CD4-positive, alpha-beta T cell (primary cell): ENCODE data around the gene KLF13. TPM values are rescaled to one million over a fixed set of nuclear protein-coding genes. Genes with fewer than 3 reads are reported as not detected.

Experiments
- ATAC-seq: fragments of 200-7000 bp; cut with Tn5 transposase; one replicate; pipeline ENCODE4 v1.10.0; 2022; ENCODE audit warnings: mild to moderate bottlenecking; ENCODE audit not compliant: poor library complexity
- CTCF ChIA-PET: fragments of 350-600 bp; sonication (Branson Sonifier 250); formaldehyde crosslinking; loops from one replicate; lab custom pipeline; 2021; ENCODE audit warnings: antibody characterized with exemption, inconsistent platforms; lab: Charles Lee
- POLR2A ChIA-PET: fragments of 350-600 bp; sonication (Branson Sonifier 250); formaldehyde crosslinking; loops from one replicate; lab custom pipeline; 2021; ENCODE audit warnings: antibody characterized with exemption, inconsistent platforms; lab: Charles Lee
- DNase-seq, 14 experiments: peaks; one replicate each; pipeline ENCODE4 v3.0.0-alpha.2; 2013 to 2020; ENCODE audit warnings: mixed read lengths in 2 of 14
- H3K27ac ChIP-seq, 2 donors: one replicate each; pipeline versions ENCODE4 v1.5.1 to v1.7.0; 2013; ENCODE audit warnings: low read length in 2 of 2, low read depth in 1 of 2, mild to moderate bottlenecking in 1 of 2
- H3K27me3 ChIP-seq, 2 experiments: 1 replicate in 1 of 2; 2 replicates in 1 of 2; pipeline versions ENCODE4 v1.6.1 to v1.7.0; 2013; ENCODE audit warnings: low read length in 2 of 2, control low read depth in 1 of 2, mild to moderate bottlenecking in 1 of 2, moderate library complexity in 1 of 2; ENCODE audit not compliant: insufficient read depth in 2 of 2, control insufficient read depth in 1 of 2
- H3K36me3 ChIP-seq: one replicate; pipeline ENCODE4 v1.6.1; 2013; ENCODE audit warnings: low read length, control low read depth; ENCODE audit not compliant: insufficient read depth
- H3K4me1 ChIP-seq: one replicate; pipeline ENCODE4 v1.6.1; 2013; ENCODE audit warnings: low read length, control low read depth; ENCODE audit not compliant: insufficient read depth
- H3K4me3 ChIP-seq: one replicate; pipeline ENCODE4 v1.5.1; 2013; ENCODE audit warnings: mild to moderate bottlenecking, low read length, moderate library complexity
- H3K9me3 ChIP-seq, 2 experiments: 1 replicate in 1 of 2; 2 replicates in 1 of 2; pipeline versions ENCODE4 v1.6.1 to v1.7.0; 2013; ENCODE audit warnings: low read length in 2 of 2, mild to moderate bottlenecking in 2 of 2, control low read depth in 1 of 2, moderate library complexity in 1 of 2; ENCODE audit not compliant: control insufficient read depth in 1 of 2, insufficient read depth in 1 of 2
- H3K27ac Mint-ChIP-seq: one replicate; pipeline ENCODE4 v1.8.0; 2020; ENCODE audit warnings: mixed read lengths
- H3K27me3 Mint-ChIP-seq: one replicate; pipeline ENCODE4 v1.8.0; 2021; ENCODE audit warnings: mixed read lengths
- H3K36me3 Mint-ChIP-seq: one replicate; pipeline ENCODE4 v1.8.0; 2021; ENCODE audit warnings: low read depth, mixed read lengths
- H3K4me1 Mint-ChIP-seq: one replicate; pipeline ENCODE4 v1.8.0; 2021; ENCODE audit warnings: low read depth, mixed read lengths
- H3K4me3 Mint-ChIP-seq: one replicate; pipeline ENCODE4 v1.8.0; 2020; ENCODE audit warnings: mild to moderate bottlenecking, mixed read lengths
- H3K9me3 Mint-ChIP-seq: one replicate; pipeline ENCODE4 v1.8.0; 2020; ENCODE audit warnings: mixed read lengths
- intact Hi-C, 2 experiments: fragments of 100-400 bp; cut with DNase I in 1 of 2; cut with micrococcal nuclease in 1 of 2; formaldehyde crosslinking; loops; one replicate each; pipeline versions ENCODE4 v1.15.1 to v1.9.0; 2023 to 2025; cut with DNase I, micrococcal nuclease
- total RNA-seq, 174 experiments: library from RNA in 2 of 174; stranded (reverse) in 2 of 174; gene quantifications; one replicate each; pipeline ENCODE4 v1.2.3 and lab custom pipeline; 2021 to 2026
- TF ChIP-seq, protein P1 (sequence below): fragments of 200-600 bp; IDR thresholded peaks from one replicate; pipeline ENCODE4 v1.8.0; 2022; ENCODE audit warnings: antibody characterized with exemption, mild to moderate bottlenecking

Gene KLF13
- total RNA-seq, 2 experiments from 2014 or later = 284 to 308 TPM

DNA sequence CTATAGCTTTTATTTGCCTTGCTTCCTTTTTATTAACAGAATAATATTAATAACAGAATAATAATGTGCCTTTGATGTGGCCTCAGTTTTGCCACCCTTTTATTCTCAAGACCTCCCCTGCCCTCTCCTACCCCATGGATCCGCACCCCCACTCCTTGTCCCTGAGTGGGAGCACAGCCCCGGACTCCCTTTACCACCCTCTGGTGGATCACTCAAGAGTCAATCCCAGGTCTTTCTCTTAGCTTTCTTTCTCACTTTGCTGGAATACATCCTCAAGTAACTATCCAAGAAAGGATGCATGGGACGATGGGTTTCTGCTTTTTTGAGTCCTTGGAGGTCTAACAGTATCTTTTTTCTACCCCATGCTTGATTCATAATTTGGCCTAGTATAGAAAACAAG lies 63.4 kb downstream of the KLF13 start:
- peak overlapping the region; percentile 63 for H3K27ac Mint-ChIP-seq
- H3K36me3 Mint-ChIP-seq = no peaks in the 10 kb centered on the region
- Histone ChIP-seq H3K4me1 (peaks cover 69% of the 10 kb centered on the region), H3K4me3 (no peak overlapping the region), H3K36me3 (no peaks in the 10 kb centered on the region), H3K27ac (no peak overlapping the region), H3K27me3 (no peaks in the 10 kb centered on the region), H3K9me3 (no peaks in the 10 kb centered on the region)
- H3K27me3 Mint-ChIP-seq = no peaks in the 10 kb centered on the region
- H3K4me1 Mint-ChIP-seq = peaks cover 71% of the 10 kb centered on the region
- DNase-seq (no peak), ATAC-seq (no peak)
- ChIA-PET POLR2A (interaction anchor here (1.3 to 1.7 kb wide), 3 partner anchors 24 to 45 kb away, joined by 3 to 7 read pairs (median 5); no protein-coding TSS in a partner anchor), CTCF (interaction anchor here (1.5 to 1.9 kb wide), 2 partner anchors 24 to 64 kb away, joined by 3 to 5 read pairs; partner anchors contain the start of gene KLF13)
- intact Hi-C loops = loop anchor here (5.0 to 10.0 kb wide), 4 partner anchors 42 to 188 kb away; no protein-coding TSS in a partner anchor
- TF ChIP-seq, protein P1, sequence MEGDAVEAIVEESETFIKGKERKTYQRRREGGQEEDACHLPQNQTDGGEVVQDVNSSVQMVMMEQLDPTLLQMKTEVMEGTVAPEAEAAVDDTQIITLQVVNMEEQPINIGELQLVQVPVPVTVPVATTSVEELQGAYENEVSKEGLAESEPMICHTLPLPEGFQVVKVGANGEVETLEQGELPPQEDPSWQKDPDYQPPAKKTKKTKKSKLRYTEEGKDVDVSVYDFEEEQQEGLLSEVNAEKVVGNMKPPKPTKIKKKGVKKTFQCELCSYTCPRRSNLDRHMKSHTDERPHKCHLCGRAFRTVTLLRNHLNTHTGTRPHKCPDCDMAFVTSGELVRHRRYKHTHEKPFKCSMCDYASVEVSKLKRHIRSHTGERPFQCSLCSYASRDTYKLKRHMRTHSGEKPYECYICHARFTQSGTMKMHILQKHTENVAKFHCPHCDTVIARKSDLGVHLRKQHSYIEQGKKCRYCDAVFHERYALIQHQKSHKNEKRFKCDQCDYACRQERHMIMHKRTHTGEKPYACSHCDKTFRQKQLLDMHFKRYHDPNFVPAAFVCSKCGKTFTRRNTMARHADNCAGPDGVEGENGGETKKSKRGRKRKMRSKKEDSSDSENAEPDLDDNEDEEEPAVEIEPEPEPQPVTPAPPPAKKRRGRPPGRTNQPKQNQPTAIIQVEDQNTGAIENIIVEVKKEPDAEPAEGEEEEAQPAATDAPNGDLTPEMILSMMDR = no peak
- H3K9me3 Mint-ChIP-seq = no peaks in the 10 kb centered on the region
- H3K4me3 Mint-ChIP-seq = peak overlapping the region; percentile 61

DNA sequence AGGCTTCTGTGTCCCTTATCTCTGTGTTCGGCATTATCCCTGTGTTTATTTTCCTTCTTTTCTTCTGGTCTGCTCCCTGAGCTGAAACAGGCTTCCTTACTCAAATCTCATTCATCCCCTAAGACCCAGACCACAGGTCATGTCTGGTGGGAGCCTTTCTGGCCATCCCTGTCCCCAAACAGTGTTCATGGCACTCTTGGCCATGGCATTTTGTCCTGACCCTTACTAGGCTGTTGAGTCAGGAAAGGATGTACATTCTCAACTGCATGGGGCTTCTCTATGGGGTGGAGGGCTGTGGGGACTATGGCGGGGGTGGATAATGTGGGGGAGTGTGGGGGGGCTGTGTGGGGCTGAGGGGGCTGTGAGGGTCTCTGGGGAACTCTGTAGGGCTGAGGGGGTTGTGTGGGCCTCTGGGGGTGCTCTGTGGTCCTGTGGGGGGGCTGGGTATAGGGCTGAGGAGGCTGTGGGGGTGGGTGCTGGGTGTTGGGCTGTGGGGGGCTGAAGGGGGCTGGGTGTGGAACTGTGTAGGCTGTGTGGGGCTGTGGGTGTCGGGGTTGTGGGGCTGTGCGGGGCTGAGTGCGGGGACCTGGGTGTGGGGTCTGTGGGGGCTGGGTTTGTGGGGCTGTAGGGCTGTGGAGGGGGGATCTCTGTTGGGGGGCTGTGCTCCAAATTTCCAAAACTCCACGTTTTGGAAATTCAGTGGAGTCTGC lies 64.3 kb downstream of the KLF13 start:
- TF ChIP-seq, protein P1 = no peak
- H3K4me1 Mint-ChIP-seq = peaks cover 62% of the 10 kb centered on the region
- no peak overlapping the region for H3K27ac ChIP-seq
- no peaks in the 10 kb centered on the region for H3K36me3 Mint-ChIP-seq
- no peak overlapping the region for H3K4me3 ChIP-seq
- intact Hi-C loops = loop anchor here (5.0 to 10.0 kb wide), 4 partner anchors 41 to 189 kb away; no protein-coding TSS in a partner anchor
- peaks cover 61% of the 10 kb centered on the region for H3K4me1 ChIP-seq
- no peaks in the 10 kb centered on the region for H3K36me3 ChIP-seq
- ChIA-PET POLR2A (interaction anchor here (1.7 to 2.2 kb wide), 4 partner anchors 25 to 65 kb away, joined by 7 to 20 read pairs (median 18); partner anchors contain the start of gene KLF13), CTCF (interaction anchor here (1.7 to 1.9 kb wide), 2 partner anchors 25 to 73 kb away, joined by 3 to 5 read pairs; no protein-coding TSS in a partner anchor)
- peak overlapping the region; percentile 61 for H3K4me3 Mint-ChIP-seq
- H3K27ac Mint-ChIP-seq = peak overlapping the region; percentile 63
- DNase-seq = peak in 1 of 14 experiments; percentile 3
- no peak for ATAC-seq
- no peaks in the 10 kb centered on the region for H3K27me3 ChIP-seq
- no peaks in the 10 kb centered on the region for H3K27me3 Mint-ChIP-seq
- H3K9me3 Mint-ChIP-seq = no peaks in the 10 kb centered on the region
- no peaks in the 10 kb centered on the region for H3K9me3 ChIP-seq

DNA sequence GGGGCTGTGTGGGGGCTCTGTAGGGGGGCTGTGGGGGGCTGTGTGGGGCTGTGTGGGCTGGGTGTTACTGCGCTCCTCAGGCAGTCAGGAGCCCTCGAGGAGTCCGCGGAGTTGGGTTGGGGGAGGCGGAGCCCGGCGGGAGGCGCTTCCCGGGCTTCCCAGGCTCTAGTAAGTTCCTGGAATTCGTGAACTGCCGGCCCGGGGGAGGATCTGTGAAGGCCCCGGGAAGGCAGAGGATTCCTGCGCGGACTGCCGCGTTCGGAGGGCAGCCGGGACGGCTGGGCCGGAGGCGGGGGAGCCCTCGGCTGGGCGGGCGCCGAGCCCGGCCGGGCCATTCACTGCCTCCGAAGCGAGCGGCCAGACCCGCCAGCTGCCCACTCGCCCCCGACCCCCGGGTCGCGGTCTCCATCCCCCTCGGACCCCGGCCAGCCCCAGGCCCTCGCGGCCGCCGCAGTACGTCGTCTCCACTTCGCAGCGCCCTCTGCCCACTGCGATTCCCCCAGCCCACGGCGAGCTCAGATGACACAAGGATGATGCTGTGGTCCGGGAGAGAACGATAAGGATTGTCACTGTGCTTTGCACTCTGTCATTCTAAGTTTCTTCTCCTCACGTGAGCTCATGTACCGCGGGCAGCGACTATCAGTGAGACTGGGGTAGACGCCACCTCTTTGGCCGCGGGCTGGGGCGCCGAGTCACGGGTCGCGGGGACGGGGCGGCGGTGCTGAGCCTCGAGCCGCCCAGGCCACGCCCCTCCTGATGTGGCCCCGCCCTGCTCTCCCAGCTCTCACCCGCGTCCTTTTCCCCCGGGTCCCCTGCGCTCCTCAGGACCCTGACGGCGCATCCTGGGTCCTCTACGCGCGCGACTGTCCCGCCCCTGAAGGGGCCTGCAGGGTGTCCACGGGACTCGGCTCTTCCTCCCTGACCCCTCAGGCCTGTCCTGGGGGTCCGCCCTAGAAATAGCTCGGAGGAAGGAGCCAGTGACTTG lies 65.3 kb downstream of the KLF13 start:
- DNase-seq (peak; percentile 65 to 93 (median 82)), ATAC-seq (peak; percentile 87)
- no peaks in the 10 kb centered on the region for H3K36me3 Mint-ChIP-seq
- peaks cover 52% of the 10 kb centered on the region for H3K4me1 Mint-ChIP-seq
- POLR2A ChIA-PET = interaction anchor here (0.7 to 2.6 kb wide), 19 partner anchors 8 to 126 kb away, joined by 3 to 42 read pairs (median 5); partner anchors contain the start of gene KLF13
- TF ChIP-seq, protein P1 = no peak
- H3K27me3 ChIP-seq = no peaks in the 10 kb centered on the region
- peak overlapping the region; percentile 86 for H3K27ac Mint-ChIP-seq
- peak overlapping the region; percentile 75 for H3K4me3 ChIP-seq
- peaks cover 51% of the 10 kb centered on the region for H3K4me1 ChIP-seq
- intact Hi-C loops = loop anchor here (1.0 to 10.0 kb wide), 8 partner anchors 25 to 190 kb away; no protein-coding TSS in a partner anchor
- H3K9me3 ChIP-seq = no peaks in the 10 kb centered on the region
- peak overlapping the region; percentile 95 for H3K4me3 Mint-ChIP-seq
- CTCF ChIA-PET = interaction anchor here (0.7 to 1.7 kb wide), 4 partner anchors 26 to 97 kb away, joined by 3 to 13 read pairs (median 4); no protein-coding TSS in a partner anchor
- H3K36me3 ChIP-seq = no peaks in the 10 kb centered on the region
- H3K9me3 Mint-ChIP-seq = no peaks in the 10 kb centered on the region
- peak overlapping the region; percentile 8 to 37 for H3K27ac ChIP-seq
- no peaks in the 10 kb centered on the region for H3K27me3 Mint-ChIP-seq
